Measurements from ENCODE around the gene TAF3.

DNA sequence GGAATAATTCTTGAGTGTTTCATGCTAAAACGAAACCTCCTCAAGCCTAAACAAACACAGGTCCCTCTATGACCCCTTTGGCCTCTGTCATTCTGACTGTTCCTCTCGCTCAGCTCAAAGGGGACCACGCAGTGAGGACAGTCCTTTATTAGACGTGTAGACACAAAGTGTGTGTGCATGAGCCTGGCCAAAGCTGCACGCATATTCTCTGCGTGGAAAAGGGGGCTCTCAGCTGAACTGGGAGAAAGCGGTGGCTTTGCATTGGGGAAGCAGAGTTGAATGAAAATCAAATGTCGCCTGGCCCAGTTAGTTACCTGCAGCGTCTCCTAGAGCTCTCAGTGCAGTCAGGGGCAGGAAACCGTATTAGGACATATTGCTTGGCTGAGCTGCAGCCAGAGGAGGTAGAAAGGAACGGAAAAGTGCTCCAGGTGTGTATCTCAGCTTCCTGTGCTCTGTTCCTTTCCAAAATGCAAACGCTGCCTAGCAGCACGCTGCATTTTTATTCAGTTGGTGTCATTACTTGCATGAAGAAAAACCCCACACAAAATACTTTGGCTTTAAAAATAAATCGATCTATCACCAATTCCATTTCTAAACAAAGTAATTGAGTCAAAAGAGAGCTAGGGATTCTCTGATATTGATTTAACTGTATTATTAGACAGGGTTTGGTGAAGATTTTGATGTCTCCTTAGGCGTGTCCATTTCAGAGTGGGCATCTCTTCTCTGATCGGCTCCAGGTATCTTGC is 241.1 kb downstream of the TAF3 start:
- TF ChIP-seq CTCF (IDR thresholded peaks at IDR 0.05) (no peak), POLR2AphosphoS5 (IDR thresholded peaks at IDR 0.05; ENCODE audit: low read depth, low read length) (no peak), TCF7L2 (IDR thresholded peaks at IDR 0.05; ENCODE audit: low read depth, low read length) (no peak), REST (IDR thresholded peaks at IDR 0.05; ENCODE audit: insufficient read depth in 1 of 2, low read depth in 2 of 2, low read length in 1 of 2) (no peak), SIN3A (IDR thresholded peaks at IDR 0.05; ENCODE audit: borderline replicate concordance, insufficient read depth, low read depth, low read length) (no peak)

All from Panc1 (cell line).